ENCODE results near the gene HECW1.

GRCh38 chr7:43325595-43325994 is 213.1 kb downstream of the HECW1 start:
- no peak for TF ChIP-seq CTCF (IDR thresholded peaks at IDR 0.05)
- no peak for TF ChIP-seq SIN3A (IDR thresholded peaks at IDR 0.05; ENCODE audit: borderline replicate concordance, insufficient read depth, low read depth, low read length)
